ENCODE data around the gene STK40. TPM values are rescaled to one million over a fixed set of nuclear protein-coding genes. Genes with fewer than 3 reads are reported as not detected.
A peak's percentile ranks its signal among the peaks of the same experiment; 100 is the strongest.

The STK40 gene
- total RNA-seq, 4 donors from 2014 or later, result 109 to 263 (median 211) TPM

GRCh38 chr1:36349839-36350238, 35.9 kb downstream of the STK40 start:
- H3K36me3 ChIP-seq, result peaks cover 0 to 79% of the 10 kb centered on the region in 2 donors
- DNase-seq, result no peak
- in situ Hi-C loops (cut with MboI; ENCODE audit: low sequenced_read_pairs in 4 of 4), result loop anchor here in 3 of 4 donors (5.0 to 10.0 kb wide), 2 partner anchors 65 to 67 kb away; no protein-coding TSS in a partner anchor
- peaks cover 25 to 32% of the 10 kb centered on the region in 2 donors for H3K4me1 ChIP-seq
- intact Hi-C loops (cut with DNase I; ENCODE audit: low total_unique reads), result no loop called here
- peak overlapping the region; percentile 51 to 75 (median 72) for H3K27ac ChIP-seq
- H3K4me3 ChIP-seq, result no peak overlapping the region
- no peaks in the 10 kb centered on the region for H3K9me3 ChIP-seq
- H3K27me3 ChIP-seq, result no peaks in the 10 kb centered on the region
- peak in 1 of 2 donors; percentile 12 for ATAC-seq
- TF ChIP-seq, protein P1, sequence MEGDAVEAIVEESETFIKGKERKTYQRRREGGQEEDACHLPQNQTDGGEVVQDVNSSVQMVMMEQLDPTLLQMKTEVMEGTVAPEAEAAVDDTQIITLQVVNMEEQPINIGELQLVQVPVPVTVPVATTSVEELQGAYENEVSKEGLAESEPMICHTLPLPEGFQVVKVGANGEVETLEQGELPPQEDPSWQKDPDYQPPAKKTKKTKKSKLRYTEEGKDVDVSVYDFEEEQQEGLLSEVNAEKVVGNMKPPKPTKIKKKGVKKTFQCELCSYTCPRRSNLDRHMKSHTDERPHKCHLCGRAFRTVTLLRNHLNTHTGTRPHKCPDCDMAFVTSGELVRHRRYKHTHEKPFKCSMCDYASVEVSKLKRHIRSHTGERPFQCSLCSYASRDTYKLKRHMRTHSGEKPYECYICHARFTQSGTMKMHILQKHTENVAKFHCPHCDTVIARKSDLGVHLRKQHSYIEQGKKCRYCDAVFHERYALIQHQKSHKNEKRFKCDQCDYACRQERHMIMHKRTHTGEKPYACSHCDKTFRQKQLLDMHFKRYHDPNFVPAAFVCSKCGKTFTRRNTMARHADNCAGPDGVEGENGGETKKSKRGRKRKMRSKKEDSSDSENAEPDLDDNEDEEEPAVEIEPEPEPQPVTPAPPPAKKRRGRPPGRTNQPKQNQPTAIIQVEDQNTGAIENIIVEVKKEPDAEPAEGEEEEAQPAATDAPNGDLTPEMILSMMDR (IDR thresholded peaks at IDR 0.05 in 4 of 5, conservative IDR thresholded peaks at IDR 0.05 in 1 of 5), result no peak
- TF ChIP-seq POLR2A (IDR thresholded peaks at IDR 0.05), result no peak

- DNase-seq, result peak in 1 of 2 donors; percentile 51
- TF ChIP-seq POLR2A (IDR thresholded peaks at IDR 0.05), result no peak
- TF ChIP-seq, protein P1 (IDR thresholded peaks at IDR 0.05 in 4 of 5, conservative IDR thresholded peaks at IDR 0.05 in 1 of 5), result no peak
- peak overlapping the region; percentile 51 to 75 (median 72) for H3K27ac ChIP-seq
- H3K9me3 ChIP-seq, result no peaks in the 10 kb centered on the region
- peaks cover 0 to 79% of the 10 kb centered on the region in 2 donors for H3K36me3 ChIP-seq
- in situ Hi-C loops (cut with MboI; ENCODE audit: low sequenced_read_pairs in 4 of 4), result loop anchor here in 2 of 4 donors (5.0 to 10.0 kb wide), 2 partner anchors 66 to 68 kb away; no protein-coding TSS in a partner anchor
- no peak overlapping the region for H3K4me3 ChIP-seq
- H3K27me3 ChIP-seq, result no peaks in the 10 kb centered on the region
- H3K4me1 ChIP-seq, result peaks cover 29 to 36% of the 10 kb centered on the region in 2 donors
- ATAC-seq, result peak; percentile 21 to 55
- intact Hi-C loops (cut with DNase I; ENCODE audit: low total_unique reads), result no loop called here
Observed at GRCh38 chr1:36349241-36349671, 36.5 kb downstream of the STK40 start.

- in situ Hi-C loops (cut with MboI; ENCODE audit: low sequenced_read_pairs in 4 of 4), result loop anchor here in 2 of 4 donors (5.0 to 10.0 kb wide), 2 partner anchors 68 to 70 kb away; no protein-coding TSS in a partner anchor
- H3K9me3 ChIP-seq, result no peaks in the 10 kb centered on the region
Observed at GRCh38 chr1:36346741-36347370, 38.9 kb downstream of the STK40 start.

GRCh38 chr1:36345353-36345752, 40.4 kb downstream of the STK40 start:
- in situ Hi-C loops (cut with MboI; ENCODE audit: low sequenced_read_pairs in 4 of 4) (loop anchor here in 2 of 4 donors (5.0 to 10.0 kb wide), 2 partner anchors 69 to 72 kb away; no protein-coding TSS in a partner anchor), intact Hi-C loops (cut with DNase I; ENCODE audit: low total_unique reads) (no loop called here)
- Histone ChIP-seq H3K4me1 (peaks cover 26 to 34% of the 10 kb centered on the region in 2 donors), H3K27ac (peak overlapping the region; percentile 75 to 82 (median 78)), H3K9me3 (no peaks in the 10 kb centered on the region), H3K27me3 (no peaks in the 10 kb centered on the region), H3K36me3 (peaks cover 0 to 73% of the 10 kb centered on the region in 2 donors), H3K4me3 (no peak overlapping the region)
- TF ChIP-seq POLR2A (IDR thresholded peaks at IDR 0.05), result no peak
- TF ChIP-seq, protein P1 (IDR thresholded peaks at IDR 0.05 in 4 of 5, conservative IDR thresholded peaks at IDR 0.05 in 1 of 5), result no peak
- ATAC-seq (peak in 1 of 2 donors; percentile 38), DNase-seq (peak in 1 of 2 donors; percentile 68)

More at GRCh38 chr1:36346741-36347370, 38.9 kb downstream of the STK40 start:
- peak overlapping the region in 3 of 4 donors; percentile 75 to 82 (median 82) for H3K27ac ChIP-seq
- no peaks in the 10 kb centered on the region for H3K27me3 ChIP-seq
- no peak for ATAC-seq
- H3K36me3 ChIP-seq, result peaks cover 0 to 65% of the 10 kb centered on the region in 2 donors
- peaks cover 40 to 48% of the 10 kb centered on the region in 2 donors for H3K4me1 ChIP-seq
- TF ChIP-seq, protein P1 (IDR thresholded peaks at IDR 0.05 in 4 of 5, conservative IDR thresholded peaks at IDR 0.05 in 1 of 5), result no peak
- no peak for TF ChIP-seq POLR2A (IDR thresholded peaks at IDR 0.05)
- intact Hi-C loops (cut with DNase I; ENCODE audit: low total_unique reads), result no loop called here
- no peak overlapping the region for H3K4me3 ChIP-seq
- no peak for DNase-seq
